GM19023 (cell line): ENCODE data around the gene CHRNA4.

Source experiments
- ATAC-seq: cut with Tn5 transposase; IDR thresholded peaks from one replicate; pipeline ENCODE4 v1.9.1; 2021; ENCODE audit warnings: mild to moderate bottlenecking, moderate library complexity; ENCODE audit not compliant: unreplicated experiment

Gene CHRNA4

GRCh38 chr20:63364801-63365585, 3.8 kb upstream of the CHRNA4 start:
- no peak for ATAC-seq

- no peak for ATAC-seq
These were observed 2.9 kb upstream of the CHRNA4 start for GRCh38 chr20:63363981-63364561.

- no peak for ATAC-seq
These were observed 2.1 kb upstream of the CHRNA4 start for GRCh38 chr20:63363013-63363957.

DNA sequence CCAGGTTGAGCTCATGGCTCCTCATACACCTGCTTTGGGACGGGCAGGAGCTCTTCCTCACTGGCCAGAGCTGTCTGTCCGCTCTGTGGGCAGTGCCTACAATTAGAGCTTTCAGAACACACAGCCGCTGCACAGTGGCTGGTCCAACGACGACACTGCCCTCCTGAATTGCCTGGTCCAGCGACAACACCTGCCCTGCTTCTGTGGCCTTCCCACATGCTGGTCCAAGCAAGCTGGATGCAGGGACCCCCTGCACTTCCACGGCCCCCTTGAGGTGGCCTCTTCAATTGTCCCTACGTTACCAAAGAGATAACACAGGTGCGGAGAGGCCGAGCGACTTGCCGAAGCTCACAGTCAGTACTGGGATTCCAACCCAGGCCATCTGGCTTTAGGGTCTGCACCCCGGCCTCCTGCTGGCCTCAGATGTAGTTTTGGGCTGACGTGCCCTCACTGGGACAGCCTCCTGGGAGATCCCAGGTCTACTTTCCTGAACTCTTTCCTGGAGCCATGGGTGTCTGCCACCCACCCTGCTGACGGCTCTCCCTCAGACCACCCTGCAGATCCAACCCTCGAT, 1.4 kb upstream of the CHRNA4 start:
- ATAC-seq: no peak

GRCh38 chr20:63361519-63362435, 628 bp upstream of the CHRNA4 start:
- ATAC-seq: no peak

DNA sequence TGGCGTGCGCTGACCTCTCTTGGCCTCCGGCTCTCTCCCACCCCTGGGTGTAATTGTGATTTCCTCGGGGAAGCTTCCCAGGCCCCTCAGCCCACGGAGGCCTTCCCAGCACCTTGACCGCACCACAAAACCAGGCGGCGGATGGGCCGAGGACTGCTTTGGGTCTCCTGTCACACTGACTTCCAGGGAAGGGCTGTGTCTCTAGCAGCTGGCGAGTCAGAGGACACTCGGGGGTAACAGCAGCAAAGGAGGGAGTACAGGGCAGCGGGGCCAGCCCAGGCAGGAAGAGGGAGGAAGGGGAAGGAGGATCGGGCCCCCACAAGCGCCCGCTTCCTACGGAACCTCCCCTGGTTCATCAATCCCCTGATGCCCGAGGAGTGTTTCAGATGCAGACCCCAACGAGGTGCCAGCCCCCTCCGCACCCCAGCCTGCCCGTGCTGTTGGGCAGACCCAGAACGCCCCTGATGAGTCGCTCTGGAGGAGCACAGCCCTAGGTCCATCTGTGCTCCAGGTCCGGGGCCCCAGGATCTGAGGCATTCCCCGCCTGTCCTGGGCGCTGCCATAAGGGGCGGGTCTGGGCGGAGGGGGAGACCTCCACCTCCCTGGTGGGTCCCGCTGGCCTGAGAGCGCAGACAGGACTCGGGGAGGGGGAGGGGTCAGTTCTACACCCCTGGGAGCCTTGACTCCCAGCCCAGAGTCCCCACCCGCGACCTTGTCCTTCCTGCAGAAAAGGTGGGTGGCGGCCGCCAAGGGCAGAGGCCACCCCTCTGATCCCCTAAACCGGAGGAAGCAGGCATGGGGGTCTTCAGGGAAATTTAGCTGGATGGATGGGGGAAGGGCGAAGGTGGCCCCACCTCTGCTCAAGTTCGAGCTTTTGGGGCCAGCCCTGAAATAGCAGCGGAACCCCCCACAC, 956 bp downstream of the CHRNA4 start:
- ATAC-seq: no peak

DNA sequence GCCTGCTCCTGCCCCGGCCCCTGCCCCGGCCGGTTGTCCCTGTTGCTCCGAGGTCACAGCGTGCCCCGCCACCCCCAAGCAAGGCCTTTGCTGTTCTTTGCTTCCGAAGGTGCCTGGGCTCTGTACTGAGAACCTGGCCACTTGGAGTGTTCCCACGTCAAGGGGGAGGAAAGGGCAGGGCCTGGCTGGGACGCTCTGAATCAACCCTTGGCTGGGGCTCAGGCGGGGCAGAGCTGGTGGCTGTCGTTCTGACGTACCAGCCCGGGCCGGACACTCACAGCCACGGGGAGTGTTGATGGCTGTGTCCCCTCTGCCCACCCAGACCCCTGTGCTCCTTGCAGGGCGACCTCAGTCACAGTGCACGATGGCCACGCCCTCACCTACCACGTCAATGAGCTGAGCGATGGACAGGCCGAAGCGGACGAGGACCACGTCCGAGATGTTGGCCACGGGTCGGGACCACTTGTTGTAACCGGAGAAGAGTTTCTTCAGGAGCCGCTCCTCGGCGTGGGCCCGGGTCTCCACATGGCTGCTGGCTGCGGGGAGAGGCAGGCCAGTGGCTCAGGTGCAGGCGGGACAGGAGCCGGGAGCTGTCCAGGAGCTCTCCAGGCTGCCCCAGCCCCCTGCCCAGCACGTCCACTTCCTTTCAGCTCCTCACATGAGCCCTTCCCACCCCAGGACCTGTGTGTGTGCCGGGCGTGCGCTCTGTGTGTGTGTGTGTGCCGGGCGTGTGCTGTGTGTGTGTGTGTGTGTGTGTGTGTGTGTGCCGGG, 1.8 kb downstream of the CHRNA4 start:
- no peak for ATAC-seq

- ATAC-seq: no peak
These were observed 2.9 kb downstream of the CHRNA4 start for GRCh38 chr20:63357921-63358905.

DNA sequence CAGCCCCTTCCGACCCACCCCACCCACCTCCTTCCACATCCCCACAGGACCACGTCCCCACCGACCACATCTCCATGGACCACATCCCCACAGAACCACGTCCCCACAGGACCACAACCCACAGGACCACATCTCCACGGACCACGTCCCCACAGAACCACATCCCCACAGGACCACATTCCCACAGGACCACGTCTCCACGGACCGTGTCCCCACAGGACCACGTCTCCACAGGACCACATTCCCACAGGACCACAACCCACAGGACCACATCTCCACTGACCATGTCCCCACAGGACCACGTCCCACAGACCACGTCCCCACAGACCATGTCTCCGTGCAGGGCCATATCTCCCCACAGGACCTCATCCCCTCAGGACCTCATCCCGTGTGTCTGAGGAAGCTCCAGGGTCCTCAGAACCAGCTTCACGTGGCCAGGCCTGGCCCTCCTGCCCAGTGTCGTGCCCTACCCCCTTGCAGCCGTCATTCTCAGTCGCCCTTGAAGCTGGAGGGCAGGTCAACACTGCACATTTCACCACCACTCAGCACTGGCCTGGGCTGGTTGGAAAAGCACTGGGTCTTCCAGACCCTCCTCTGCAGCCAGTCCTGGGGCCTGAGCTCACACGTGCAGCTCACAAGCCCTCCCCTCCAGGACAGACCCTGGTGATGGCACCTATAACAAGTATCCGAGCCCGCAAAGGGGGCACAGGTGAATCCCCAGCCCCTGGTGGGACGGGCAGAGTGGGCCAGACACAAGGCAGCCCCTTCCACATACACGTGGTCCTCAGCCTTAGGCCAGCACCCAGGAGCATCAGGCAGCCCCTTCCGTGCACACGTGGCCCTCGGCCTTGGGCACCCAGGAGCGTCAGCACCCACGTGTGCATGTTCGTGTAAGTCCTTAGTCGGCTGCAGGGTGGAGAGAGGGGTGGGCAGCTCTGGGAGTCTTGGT, 3.9 kb downstream of the CHRNA4 start:
- no peak for ATAC-seq

DNA sequence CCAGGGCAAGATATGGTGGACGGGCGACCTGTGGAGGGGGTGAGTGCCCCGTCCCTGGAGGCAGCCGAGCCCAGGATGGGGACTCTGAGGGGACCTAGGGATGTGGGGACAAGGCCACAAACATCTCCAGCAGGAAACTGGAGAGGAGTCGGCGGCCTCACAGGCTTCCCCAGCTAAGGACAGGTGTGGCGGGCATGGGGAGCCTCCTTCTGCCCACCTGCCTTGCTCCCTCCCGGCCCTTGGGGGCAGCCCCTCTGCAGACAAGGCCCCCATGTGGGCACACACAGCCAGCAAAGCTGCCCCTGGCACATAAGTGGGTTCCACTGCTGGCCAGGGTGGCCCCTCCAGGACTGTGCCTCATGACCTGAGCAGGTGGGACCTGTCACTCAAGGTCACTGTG, 4.6 kb downstream of the CHRNA4 start:
- no peak for ATAC-seq

DNA sequence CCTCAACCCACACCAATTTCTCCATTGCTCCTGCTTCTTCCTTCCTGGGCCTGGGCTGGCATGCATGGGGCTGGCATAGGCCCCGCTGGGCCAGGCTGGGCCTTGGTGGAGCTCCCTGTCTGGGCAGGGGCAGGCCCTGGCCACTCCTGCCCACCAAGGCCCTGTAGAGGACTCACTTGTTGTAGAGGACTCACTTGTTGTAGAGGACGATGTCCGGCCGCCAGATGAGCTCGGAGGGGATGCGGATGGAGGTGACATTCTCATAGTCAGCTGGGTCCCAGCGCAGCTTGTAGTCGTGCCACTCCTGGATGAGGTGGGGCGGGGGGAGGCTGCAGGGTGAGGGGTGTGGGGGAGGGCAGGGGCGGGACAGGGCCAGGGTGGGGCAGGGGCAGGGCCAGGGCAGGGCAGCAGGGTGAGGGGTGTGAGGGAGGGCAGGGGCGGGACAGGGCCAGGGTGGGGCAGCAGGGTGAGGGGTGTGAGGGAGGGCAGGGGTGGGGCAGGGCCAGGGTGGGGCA, 5.3 kb downstream of the CHRNA4 start:
- ATAC-seq: no peak

- no peak for ATAC-seq
These were observed 6.4 kb downstream of the CHRNA4 start for GRCh38 chr20:63354636-63355350.

DNA sequence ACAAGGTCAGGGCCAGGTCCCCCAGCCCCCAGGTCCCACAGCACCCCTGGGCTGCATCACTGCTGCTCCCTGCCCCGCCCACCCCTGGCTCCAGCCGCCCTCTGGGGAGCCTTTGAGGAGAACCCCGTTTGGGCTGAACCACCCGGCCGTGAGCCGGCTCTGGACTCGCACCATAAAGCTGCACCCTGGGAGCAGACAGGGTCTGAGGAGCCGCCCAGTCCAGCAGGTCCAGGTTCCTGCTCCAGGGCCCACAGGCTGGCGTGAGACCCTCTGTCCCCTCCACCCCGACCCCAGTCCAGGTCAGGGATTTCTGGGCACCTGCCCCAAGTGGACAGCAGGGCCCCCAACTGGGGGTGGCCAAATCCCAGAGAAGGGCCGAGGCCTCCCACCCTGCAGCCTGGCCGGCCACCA, 8.3 kb downstream of the CHRNA4 start:
- ATAC-seq: no peak

DNA sequence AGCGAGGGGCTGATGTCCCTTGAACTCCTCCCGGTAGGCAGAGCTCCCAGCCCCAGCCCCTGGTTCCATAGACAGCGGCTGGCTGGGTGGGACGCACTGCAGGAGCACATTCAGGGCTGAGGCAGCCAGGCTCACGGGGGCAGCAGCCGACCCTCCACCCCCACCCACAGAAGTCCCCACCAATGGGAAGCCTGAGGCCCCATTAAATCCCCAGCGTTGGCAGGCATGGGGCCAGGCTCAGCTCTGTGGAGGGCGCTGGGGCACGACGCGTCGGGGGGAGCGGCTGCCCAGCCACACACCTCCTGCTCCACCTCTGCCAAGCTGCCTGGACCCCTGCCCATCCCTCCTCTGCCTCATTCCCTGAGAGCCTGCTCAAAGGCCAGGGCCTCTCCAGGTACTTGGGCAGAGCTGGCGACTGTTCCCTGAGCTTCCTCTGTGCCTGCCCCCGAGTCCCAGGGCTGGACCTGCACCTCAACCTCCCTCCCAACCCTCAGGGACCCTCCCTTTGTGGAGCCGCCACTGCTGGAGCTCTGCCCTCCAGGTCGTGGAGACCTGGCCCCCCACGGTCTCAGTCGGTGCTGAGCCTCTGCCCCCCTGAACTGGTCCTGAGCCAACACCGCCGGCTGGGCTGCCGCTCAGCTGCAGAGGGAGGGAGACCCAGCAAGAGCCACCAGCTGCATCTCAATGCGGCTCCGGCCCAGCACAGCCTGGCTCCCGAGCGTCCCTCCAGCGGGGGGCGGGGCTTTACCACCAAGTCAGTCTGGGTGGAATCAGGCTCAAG, 9.1 kb downstream of the CHRNA4 start:
- ATAC-seq: no peak

GRCh38 chr20:63351326-63351700, 9.8 kb downstream of the CHRNA4 start:
- no peak for ATAC-seq
